Endodermal cell (in vitro differentiated cells): Measurements from ENCODE around the gene CYTH3. TPM values are rescaled to one million over a fixed set of nuclear protein-coding genes. Genes with fewer than 3 reads are reported as not detected.

Experiments used
- DNase-seq: peaks from one replicate; pipeline ENCODE4 v3.0.0-alpha.2; 2017
- H3K27ac ChIP-seq: 2 replicates; pipeline ENCODE4 v1.5.1; 2013; ENCODE audit warnings: mild to moderate bottlenecking, low read depth, low read length, moderate library complexity
- H3K27me3 ChIP-seq: 2 replicates; pipeline ENCODE4 v1.6.1; 2013; ENCODE audit warnings: mild to moderate bottlenecking, low read length, moderate library complexity; ENCODE audit not compliant: insufficient read depth, control insufficient read depth, poor library complexity, severe bottlenecking
- H3K36me3 ChIP-seq: 2 replicates; pipeline ENCODE4 v1.7.0; 2013; ENCODE audit warnings: mild to moderate bottlenecking, low read length, moderate library complexity; ENCODE audit not compliant: control insufficient read depth, insufficient read depth
- H3K4me1 ChIP-seq: one replicate; pipeline ENCODE4 v1.7.0; 2013; ENCODE audit warnings: low read length; ENCODE audit not compliant: control insufficient read depth, insufficient read depth
- H3K4me3 ChIP-seq: 2 replicates; pipeline ENCODE4 v1.5.1; 2013; ENCODE audit warnings: mild to moderate bottlenecking, low read length, moderate library complexity
- H3K9ac ChIP-seq: 2 replicates; pipeline ENCODE4 v1.6.1; 2013; ENCODE audit warnings: mild to moderate bottlenecking, low read length, moderate library complexity; ENCODE audit not compliant: poor library complexity, severe bottlenecking; ENCODE audit errors: extremely low read depth
- H3K9me3 ChIP-seq: 2 replicates; pipeline ENCODE4 v1.6.1; 2013; ENCODE audit warnings: mild to moderate bottlenecking, low read length, moderate library complexity; ENCODE audit not compliant: control insufficient read depth
- H3K27ac Mint-ChIP-seq: 2 replicates; pipeline ENCODE4 v1.8.0; 2020; ENCODE audit warnings: mixed read lengths
- H3K27me3 Mint-ChIP-seq: 2 replicates; pipeline ENCODE4 v1.8.0; 2021; ENCODE audit warnings: mild to moderate bottlenecking, mixed read lengths; ENCODE audit not compliant: insufficient read depth
- H3K36me3 Mint-ChIP-seq: 2 replicates; pipeline ENCODE4 v1.8.0; 2020; ENCODE audit warnings: low read depth, mixed read lengths
- H3K4me1 Mint-ChIP-seq: 2 replicates; pipeline ENCODE4 v1.8.0; 2020; ENCODE audit warnings: mixed read lengths
- H3K4me3 Mint-ChIP-seq: 2 replicates; pipeline ENCODE4 v1.8.0; 2020; ENCODE audit warnings: mild to moderate bottlenecking, moderate library complexity, mixed read lengths
- H3K9me3 Mint-ChIP-seq: 2 replicates; pipeline ENCODE4 v1.8.0; 2020; ENCODE audit warnings: mild to moderate bottlenecking, mixed read lengths
- CTCF ChIP-seq: fragments of 200-600 bp; sonication (generic); conservative IDR thresholded peaks from 2 replicates; pipeline ENCODE4 v1.5.0; 2021; ENCODE audit warnings: antibody characterized with exemption, mild to moderate bottlenecking
- WGBS, 2 experiments: methylation state at CpG; one replicate each; pipeline versions ENCODE4 v1.1.5 to v1.1.7; 2013; ENCODE audit warnings: missing lambda C conversion rate in 2 of 2, mixed read lengths in 1 of 2; ENCODE audit not compliant: insufficient coverage in 1 of 2, insufficient read length in 1 of 2; 5-methylcytosine and 5-hydroxymethylcytosine counted together
- total RNA-seq, 2 donors: library from RNA; stranded (reverse); fragmentation: NEBNext Ultra II Directional in 1 of 2; extraction: Animal tissue kit (Norgen Biotek cat#: 25700) in 1 of 2; gene quantifications; 2 replicates in 1 of 2; 3 replicates in 1 of 2; pipeline ENCODE4 v1.2.1, GENCODE V29; 2021

The CYTH3 gene
- total RNA-seq, 2 donors from 2014 or later: 10.6 to 10.8 TPM

DNA sequence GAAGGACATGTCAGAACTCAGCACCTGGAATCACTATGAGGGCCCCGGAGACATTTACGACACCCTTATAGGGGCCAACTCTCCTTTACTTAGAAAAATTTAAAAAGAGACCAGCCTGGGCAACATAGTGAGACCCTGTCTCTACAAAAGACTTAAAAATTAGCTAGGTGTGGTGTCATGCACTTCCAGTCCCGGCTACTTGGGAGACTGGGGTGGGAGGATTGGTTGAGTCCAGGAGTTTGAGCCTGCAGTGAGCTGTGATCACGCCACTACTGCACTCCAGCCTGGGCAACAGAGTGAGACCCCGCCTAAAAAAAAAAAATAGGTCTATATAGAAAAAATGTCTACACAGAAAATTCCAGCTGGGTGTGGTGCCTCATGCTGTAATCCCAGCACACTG is 7.5 kb upstream of the CYTH3 start:
- Mint-ChIP-seq H3K4me1 (no peaks in the 10 kb centered on the region), H3K4me3 (no peak overlapping the region), H3K27ac (no peak overlapping the region), H3K9me3 (peaks cover 5% of the 10 kb centered on the region), H3K27me3 (no peaks in the 10 kb centered on the region), H3K36me3 (no peaks in the 10 kb centered on the region)
- no peaks in the 10 kb centered on the region for H3K9me3 ChIP-seq
- H3K36me3 ChIP-seq: no peaks in the 10 kb centered on the region
- no peaks in the 10 kb centered on the region for H3K4me1 ChIP-seq
- no peak overlapping the region for H3K27ac ChIP-seq
- peaks cover 7% of the 10 kb centered on the region for H3K27me3 ChIP-seq
- WGBS, 2 experiments: 73 to 91% methylated on average over 2 to 5 of the region's 5 CpGs
- peak; percentile 16 for DNase-seq
- no peak overlapping the region for H3K9ac ChIP-seq
- no peak overlapping the region for H3K4me3 ChIP-seq
- TF ChIP-seq CTCF: no peak

- H3K9me3 ChIP-seq: no peaks in the 10 kb centered on the region
- no peak for TF ChIP-seq CTCF
- H3K36me3 ChIP-seq: no peaks in the 10 kb centered on the region
- H3K27me3 Mint-ChIP-seq: peaks cover 1% of the 10 kb centered on the region
- peaks cover 10% of the 10 kb centered on the region for H3K27me3 ChIP-seq
- H3K27ac ChIP-seq: no peak overlapping the region
- peaks cover 4% of the 10 kb centered on the region for H3K9me3 Mint-ChIP-seq
- WGBS, 2 experiments: 85 to 87% methylated on average over 2 to 3 of the region's 3 CpGs
- no peak overlapping the region for H3K4me3 Mint-ChIP-seq
- H3K4me1 Mint-ChIP-seq: no peaks in the 10 kb centered on the region
- no peaks in the 10 kb centered on the region for H3K4me1 ChIP-seq
- DNase-seq: no peak
- H3K36me3 Mint-ChIP-seq: no peaks in the 10 kb centered on the region
- H3K4me3 ChIP-seq: no peak overlapping the region
- no peak overlapping the region for H3K9ac ChIP-seq
- no peak overlapping the region for H3K27ac Mint-ChIP-seq
Measured at GRCh38 chr7:6279341-6279740, 6.9 kb upstream of the CYTH3 start.

DNA sequence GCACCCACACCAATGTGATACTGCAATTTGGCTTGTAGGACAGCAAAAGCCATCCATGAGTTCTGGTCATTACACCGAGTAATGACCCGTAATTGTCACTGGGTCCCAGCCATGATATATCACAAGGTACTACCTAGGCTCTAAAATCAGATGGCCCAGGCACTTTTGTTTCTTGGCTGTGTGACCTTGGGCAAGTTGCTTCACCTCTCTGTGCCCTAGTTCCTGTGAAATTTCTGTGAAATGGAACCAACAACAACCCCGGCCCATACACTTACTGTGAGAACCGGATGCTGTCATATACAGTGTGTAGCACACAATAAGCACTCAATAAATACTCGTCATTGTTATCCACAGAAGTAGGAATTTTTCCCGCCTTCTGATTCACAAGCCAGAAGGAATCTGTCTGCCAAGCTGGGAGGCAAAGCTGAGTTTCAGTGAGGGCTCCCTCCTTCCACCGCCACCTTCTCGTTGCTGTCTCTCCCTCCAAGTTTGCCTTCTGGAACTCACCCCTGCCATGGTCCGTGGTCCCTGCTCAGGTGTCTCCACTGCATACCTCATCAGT is 6.4 kb upstream of the CYTH3 start:
- DNase-seq: peak; percentile 35

More for the DNA sequence above, 6.4 kb upstream of the CYTH3 start:
- no peak for TF ChIP-seq CTCF
- H3K27me3 ChIP-seq: peaks cover 15% of the 10 kb centered on the region
- H3K4me1 Mint-ChIP-seq: no peaks in the 10 kb centered on the region
- H3K4me1 ChIP-seq: no peaks in the 10 kb centered on the region
- H3K36me3 Mint-ChIP-seq: no peaks in the 10 kb centered on the region
- no peak overlapping the region for H3K27ac Mint-ChIP-seq
- H3K9ac ChIP-seq: no peak overlapping the region
- no peaks in the 10 kb centered on the region for H3K9me3 ChIP-seq
- 86 to 90% methylated on average over 7 to 9 of the region's 9 CpGs for WGBS, 2 experiments
- peaks cover 6% of the 10 kb centered on the region for H3K27me3 Mint-ChIP-seq
- no peaks in the 10 kb centered on the region for H3K9me3 Mint-ChIP-seq
- no peak overlapping the region for H3K27ac ChIP-seq
- no peaks in the 10 kb centered on the region for H3K36me3 ChIP-seq
- H3K4me3 ChIP-seq: no peak overlapping the region
- H3K4me3 Mint-ChIP-seq: no peak overlapping the region
